AG08396 (cell line): ENCODE measurements around the gene MAPRE2.
"Not testable (repeated sequence)": the region's sequence is repeated elsewhere in the genome, so short reads cannot be mapped to it uniquely, and the experiment has no call there.

ENCODE experiments used
- DNase-seq: peaks from one replicate; pipeline ENCODE4 v3.0.0; 2012; ENCODE audit warnings: low spot score, mixed read lengths

Gene MAPRE2

DNA sequence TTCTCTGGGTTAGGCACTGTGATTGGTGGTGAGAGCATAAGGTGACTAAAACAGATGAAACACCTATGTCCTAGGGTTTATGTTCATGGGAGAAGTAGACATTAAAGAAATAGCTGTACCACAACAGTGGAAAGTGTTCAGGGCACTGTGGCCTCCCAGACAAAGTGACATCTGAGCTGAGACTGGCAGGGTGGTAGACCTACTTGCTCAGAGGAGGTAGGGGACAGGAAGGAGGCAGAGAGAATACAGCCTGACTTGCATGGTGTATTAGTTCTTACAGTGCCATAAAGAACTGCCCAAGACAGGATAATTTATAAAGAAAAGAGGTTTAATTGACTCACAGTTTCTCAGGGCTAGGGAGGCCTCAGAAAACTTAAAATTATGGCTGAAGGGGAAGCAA is 82.6 kb downstream of the MAPRE2 start:
- no peak for DNase-seq

DNA sequence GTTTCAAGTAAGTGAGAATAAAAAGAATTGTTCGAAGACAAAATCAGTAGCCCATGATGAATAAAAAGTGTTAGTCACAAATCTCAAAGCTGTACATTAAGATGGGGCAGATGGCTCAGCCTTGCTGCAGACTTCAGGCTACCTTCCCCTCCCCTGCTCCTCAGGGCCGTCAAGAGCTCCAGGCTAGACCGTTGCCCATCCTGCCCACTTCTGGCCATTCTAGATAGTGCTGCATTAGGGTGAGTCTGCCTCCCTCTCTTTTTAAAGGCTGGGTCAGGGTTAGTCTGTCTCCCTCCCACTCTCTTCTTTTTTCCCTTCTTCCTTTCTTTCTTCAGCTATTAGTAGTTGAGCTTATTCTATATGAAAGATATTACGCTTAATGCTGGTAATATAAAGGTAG is 86.0 kb downstream of the MAPRE2 start:
- DNase-seq = no peak

DNA sequence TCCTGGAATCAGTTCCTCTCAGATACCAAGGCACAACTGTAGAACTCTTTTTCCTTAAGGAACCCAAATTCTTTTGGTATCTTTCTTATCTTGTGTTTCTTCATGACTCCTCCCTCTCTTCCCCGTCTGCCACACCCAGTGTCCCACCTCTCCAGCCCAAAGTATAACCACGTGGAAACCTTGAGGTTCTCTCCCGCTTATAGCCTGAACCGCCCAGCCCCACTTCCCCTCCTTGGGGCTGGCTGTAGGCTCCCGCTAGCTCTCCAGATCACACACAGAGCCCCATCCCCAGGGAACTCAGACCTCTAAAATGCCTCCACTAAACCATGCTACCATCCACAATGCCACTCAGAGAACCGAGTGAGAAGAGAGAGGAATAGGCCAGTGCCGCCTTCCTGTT is 87.5 kb downstream of the MAPRE2 start:
- DNase-seq = no peak

DNA sequence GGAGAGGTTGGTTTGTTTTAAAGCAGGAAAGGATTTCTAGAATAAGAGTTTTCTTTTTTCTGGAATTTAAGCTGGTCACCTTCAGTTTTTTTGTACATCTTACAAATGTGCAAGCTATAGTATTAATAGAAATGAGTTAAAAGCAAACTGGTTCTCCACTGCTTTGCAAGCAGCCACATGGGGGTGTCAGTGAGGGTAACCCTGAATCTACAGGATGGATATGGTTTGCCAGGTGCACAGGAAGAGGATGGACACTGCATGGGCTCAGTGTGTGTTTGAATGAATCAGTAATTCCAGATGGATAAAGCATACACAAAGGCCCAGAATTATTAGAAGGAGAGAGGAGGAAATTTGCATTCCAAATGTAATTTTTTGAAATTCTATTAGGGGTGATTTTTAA is 89.0 kb downstream of the MAPRE2 start:
- DNase-seq = no peak

DNA sequence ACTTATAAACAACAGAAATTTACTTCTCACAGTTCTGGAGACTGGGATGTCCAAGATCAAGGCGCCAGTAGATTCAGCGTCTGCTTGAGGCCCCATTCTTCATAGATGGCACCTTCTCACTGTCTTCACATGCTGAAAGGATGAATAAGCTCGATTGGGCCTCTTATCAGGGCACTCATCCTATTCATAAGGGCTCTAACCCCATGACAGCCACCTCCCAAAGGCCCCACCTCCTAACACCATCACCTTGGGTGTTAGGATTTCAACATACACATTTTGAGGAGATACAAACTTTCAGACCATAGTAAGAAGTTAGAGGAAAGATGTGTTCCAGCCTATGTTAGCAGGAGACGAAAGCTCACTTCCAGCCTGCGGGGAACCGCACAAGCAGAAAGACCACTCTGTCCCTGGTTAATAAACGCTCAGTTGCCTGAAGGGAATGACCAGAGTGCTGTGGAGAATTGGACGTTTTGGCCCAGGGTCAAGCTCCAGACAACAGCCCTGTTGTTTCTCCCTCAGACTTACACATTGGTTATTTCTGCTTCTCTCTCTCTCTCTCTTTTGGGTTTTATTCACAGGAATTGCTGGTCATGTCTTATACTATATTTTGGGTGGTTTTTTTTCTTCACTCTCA is 90.3 kb downstream of the MAPRE2 start:
- no peak for DNase-seq

GRCh38 chr18:35132021-35132902 is 91.0 kb downstream of the MAPRE2 start:
- DNase-seq = peak; percentile 14

GRCh38 chr18:35134190-35134730 is 93.0 kb downstream of the MAPRE2 start:
- no peak for DNase-seq

GRCh38 chr18:35134791-35135531 is 93.7 kb downstream of the MAPRE2 start:
- DNase-seq = no peak

GRCh38 chr18:35136248-35136647 is 95.0 kb downstream of the MAPRE2 start:
- no peak for DNase-seq

DNA sequence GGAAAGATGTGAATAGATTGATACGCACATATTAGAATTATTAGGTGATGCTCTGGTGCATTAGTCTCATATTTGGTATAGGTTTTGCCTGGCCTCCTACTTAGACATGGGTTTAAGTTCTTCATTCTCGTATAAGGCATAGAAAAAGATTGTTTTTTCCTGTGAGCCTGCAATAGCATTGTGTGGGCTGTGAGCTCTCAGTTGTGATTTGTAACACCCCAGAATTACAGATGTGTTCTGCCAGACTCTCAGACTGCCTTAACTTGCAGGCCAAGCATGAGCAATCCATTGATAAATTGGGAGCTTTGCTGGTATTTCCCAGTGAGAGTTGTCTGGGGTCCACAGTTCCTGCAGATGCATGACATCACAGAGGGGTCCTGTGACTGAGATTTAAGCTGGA is 95.7 kb downstream of the MAPRE2 start:
- DNase-seq = no peak

- no peak for DNase-seq
These were observed 96.4 kb downstream of the MAPRE2 start for GRCh38 chr18:35137632-35138031.

- DNase-seq = no peak
These were observed 97.6 kb downstream of the MAPRE2 start for GRCh38 chr18:35138773-35139172.

- no peak for DNase-seq
These were observed 98.3 kb downstream of the MAPRE2 start for GRCh38 chr18:35139517-35139916.

DNA sequence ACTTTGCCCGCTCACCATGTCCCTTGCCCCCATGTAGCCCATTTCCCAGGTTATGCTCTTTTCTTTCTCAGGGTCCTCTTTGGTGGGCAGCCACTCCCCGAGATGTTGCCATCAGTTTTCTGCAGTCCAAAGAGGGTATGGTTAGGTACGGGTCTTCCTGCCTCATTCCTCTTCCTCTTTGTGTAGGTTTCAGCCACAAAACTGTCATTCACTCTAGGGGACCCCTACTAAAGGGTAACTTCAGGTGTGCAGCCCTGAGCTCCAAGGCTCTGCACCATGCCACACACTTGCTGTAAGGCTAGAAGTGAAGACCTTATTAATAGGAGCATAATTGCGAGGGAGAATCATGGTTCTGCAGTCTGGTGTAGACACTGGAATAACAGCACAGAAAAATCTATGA is 99.9 kb downstream of the MAPRE2 start:
- DNase-seq = no peak

GRCh38 chr18:35141567-35142274 is 100.5 kb downstream of the MAPRE2 start:
- DNase-seq = no peak

DNA sequence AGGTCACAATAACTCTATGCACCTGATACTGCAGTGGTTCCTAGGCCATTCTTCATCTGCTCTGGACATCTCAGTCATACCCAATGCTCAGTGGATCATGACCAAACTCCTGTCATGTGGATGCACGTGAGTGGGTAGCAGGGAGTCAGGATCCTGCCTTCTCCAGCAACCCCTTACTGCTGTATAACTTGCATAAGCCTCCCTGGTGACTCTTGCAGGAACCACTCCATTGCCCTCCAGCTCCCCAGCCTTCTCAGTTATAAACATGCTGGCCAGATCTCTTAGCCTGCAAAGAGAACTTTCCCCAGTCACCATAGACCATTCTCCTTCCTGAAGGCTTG is 101.0 kb downstream of the MAPRE2 start:
- DNase-seq = no peak

- DNase-seq = peak; percentile 65
These were observed 102.7 kb downstream of the MAPRE2 start for GRCh38 chr18:35143622-35144596.

DNA sequence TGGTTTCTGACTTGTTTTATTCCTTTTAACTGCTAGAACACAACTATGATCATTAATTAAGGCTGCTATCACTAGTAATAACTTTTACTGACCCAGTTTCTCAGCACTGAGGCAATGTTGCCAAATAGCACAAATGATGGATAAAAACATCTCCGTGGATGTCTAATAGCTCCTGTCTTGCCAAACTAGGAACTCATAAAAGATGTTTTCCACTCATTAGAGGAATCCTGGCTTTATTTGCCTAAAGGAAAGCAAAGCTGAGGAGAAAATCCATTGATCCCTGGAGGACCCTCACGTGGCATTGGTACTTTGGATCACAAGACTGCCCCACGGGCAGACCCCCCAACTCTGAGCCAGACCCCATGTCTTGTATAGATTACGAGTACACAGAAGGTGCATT is 103.5 kb downstream of the MAPRE2 start:
- no peak for DNase-seq

GRCh38 chr18:35150195-35150594 is 109.0 kb downstream of the MAPRE2 start:
- not testable (repeated sequence) for DNase-seq

GRCh38 chr18:35153609-35154272 is 112.5 kb downstream of the MAPRE2 start:
- no peak for DNase-seq
